K562 (cell line): ENCODE data around the gene NGRN. TPM values are rescaled to one million over a fixed set of nuclear protein-coding genes. Genes with fewer than 3 reads are reported as not detected.

Experiments
- ARNT ChIP-seq, 2 experiments: fragments of 450-650 bp; IDR thresholded peaks; 2 replicates each; pipeline ENCODE4 v1.6.1; 2016; ENCODE audit warnings: mild to moderate bottlenecking in 1 of 2
- BMI1 ChIP-seq: fragments of 150-350 bp; IDR thresholded peaks from 2 replicates; pipeline ENCODE4 v1.6.1; 2014; ENCODE audit warnings: low read length
- ESRRB ChIP-seq: fragments of 250-450 bp; sonication (Bioruptor Pico); IDR thresholded peaks from 2 replicates; pipeline ENCODE4 v1.5.0; 2020; ENCODE audit warnings: mild to moderate bottlenecking, moderate library complexity, borderline replicate concordance
- FOXA3 ChIP-seq, 2 experiments: fragments of 450-650 bp in 1 of 2; sonication (generic) in 1 of 2; formaldehyde crosslinking; IDR thresholded peaks in 1 of 2; conservative IDR thresholded peaks in 1 of 2; 2 replicates each; pipeline versions ENCODE4 v1.4.0 to v1.8.0; 2020 to 2022; ENCODE audit warnings: mild to moderate bottlenecking in 2 of 2, missing genetic modification reagents in 1 of 2
- GTF2A2 ChIP-seq: IDR thresholded peaks from 2 replicates; pipeline ENCODE4 v1.6.1; 2016; ENCODE audit warnings: mild to moderate bottlenecking, missing genetic modification characterization, missing compliant biosample characterization
- HCFC1 ChIP-seq: IDR thresholded peaks from 2 replicates; pipeline ENCODE4 v1.6.1; 2012; ENCODE audit warnings: low read depth, low read length, improper control_type of control experiment
- HDAC6 ChIP-seq: IDR thresholded peaks from 2 replicates; pipeline ENCODE4 v1.6.1; 2012; ENCODE audit warnings: low read depth, mild to moderate bottlenecking, control low read depth, inconsistent platforms, low read length, moderate library complexity
- HMG20B ChIP-seq: fragments of 250-450 bp; sonication (Bioruptor Pico); IDR thresholded peaks from 2 replicates; pipeline ENCODE4 v1.5.0; 2021; ENCODE audit warnings: mild to moderate bottlenecking
- JUN ChIP-seq, 2 experiments: sonication (generic) in 1 of 2; formaldehyde crosslinking in 1 of 2; IDR thresholded peaks; 2 replicates each; pipeline versions ENCODE4 v1.6.1 to v1.8.0; 2012 to 2022; ENCODE audit warnings: borderline replicate concordance in 2 of 2, mild to moderate bottlenecking in 2 of 2, improper control_type of control experiment in 1 of 2, low read depth in 1 of 2, low read length in 1 of 2, missing genetic modification reagents in 1 of 2
- LEF1 ChIP-seq: fragments of 450-650 bp; IDR thresholded peaks from 2 replicates; pipeline ENCODE4 v1.6.1; 2016; ENCODE audit warnings: mild to moderate bottlenecking
- RUNX1 ChIP-seq: sonication (generic); IDR thresholded peaks from 2 replicates; pipeline ENCODE4 v1.6.1; 2016; ENCODE audit warnings: antibody characterized with exemption, low read depth
- U2AF1 ChIP-seq: fragments of 200-400 bp; formaldehyde crosslinking; optimal IDR thresholded peaks from 2 replicates; pipeline ENCODE3; 2017; ENCODE audit warnings: mild to moderate bottlenecking, low read depth, low read length, moderate library complexity
- YY1 ChIP-seq, 3 experiments: IDR thresholded peaks; 2 replicates each; pipeline ENCODE4 v1.6.1; 2011; ENCODE audit warnings: low read length in 2 of 3, mild to moderate bottlenecking in 2 of 3, moderate library complexity in 2 of 3, borderline replicate concordance in 1 of 3, control low read depth in 1 of 3, low read depth in 1 of 3; ENCODE audit not compliant: insufficient read depth in 3 of 3, insufficient replicate concordance in 2 of 3, control insufficient read depth in 1 of 3, insufficient read length in 1 of 3; ENCODE audit errors: extremely low read depth in 1 of 3
- ZBED1 ChIP-seq: IDR thresholded peaks from 2 replicates; pipeline ENCODE4 v1.6.1; 2014
- ZNF146 ChIP-seq: IDR thresholded peaks from one replicate; pipeline ENCODE4 v1.6.1; 2018; ENCODE audit warnings: missing compliant biosample characterization; ENCODE audit not compliant: unreplicated experiment
- ZNF217 ChIP-seq: sonication (generic); formaldehyde crosslinking; IDR thresholded peaks from 2 replicates; pipeline ENCODE4 v1.8.0; 2022; ENCODE audit warnings: mild to moderate bottlenecking, missing genetic modification reagents
- ZNF431 ChIP-seq: sonication (generic); formaldehyde crosslinking; IDR thresholded peaks from 2 replicates; pipeline ENCODE4 v1.8.0; 2022; ENCODE audit warnings: mild to moderate bottlenecking, missing genetic modification reagents
- ZNF584 ChIP-seq: fragments of 200-800 bp; sonication (Bioruptor generic); IDR thresholded peaks from 2 replicates; pipeline ENCODE4 v1.6.1; 2016; ENCODE audit warnings: low read depth, mild to moderate bottlenecking, missing genetic modification characterization, missing compliant biosample characterization
- polyA plus RNA-seq, 8 experiments: library from polyadenylated mRNA; depleted of rRNA in 4 of 8; stranded (reverse) in 5 of 8; unstranded in 3 of 8; fragments of >200 nt; fragmentation: Nextera tagmentation in 2 of 8; fragmentation: Illumina TruSeq in 1 of 8; extraction: Ambion mirVana in 2 of 8; extraction: Trizol in 1 of 8; gene quantifications; 2 replicates each; pipeline versions ENCODE4 v1.2.1 to v1.2.3, GENCODE V29; 2011 to 2014; ENCODE audit warnings: inconsistent platforms in 1 of 8, missing spikeins in 1 of 8
- total RNA-seq, 7 experiments: library from RNA; depleted of rRNA in 6 of 7; stranded (reverse); fragments of >200 nt in 6 of 7; fragmentation: Illumina TruSeq in 2 of 7; extraction: Trizol in 2 of 7; gene quantifications; 2 replicates each; pipeline versions ENCODE4 v1.2.1 to v1.2.3, GENCODE V29; 2011 to 2021; ENCODE audit warnings: low replicate concordance in 1 of 7
- TF ChIP-seq, protein P1 (sequence below): fragments of 250-450 bp; sonication (Bioruptor Pico); IDR thresholded peaks from 2 replicates; pipeline ENCODE4 v1.4.0; 2020; ENCODE audit warnings: mild to moderate bottlenecking, moderate library complexity
- TF ChIP-seq, protein P2 (sequence below): fragments of 250-450 bp; sonication (Bioruptor Pico); IDR thresholded peaks from 2 replicates; pipeline ENCODE4 v1.5.0; 2022; ENCODE audit warnings: mild to moderate bottlenecking

Gene NGRN
- total and polyA plus RNA-seq, 9 of the 15 experiments (the other 6 are each of a cell fraction or from before 2014, with no cell fraction given) = 14.0 to 73.4 (median 60.0) TPM

DNA sequence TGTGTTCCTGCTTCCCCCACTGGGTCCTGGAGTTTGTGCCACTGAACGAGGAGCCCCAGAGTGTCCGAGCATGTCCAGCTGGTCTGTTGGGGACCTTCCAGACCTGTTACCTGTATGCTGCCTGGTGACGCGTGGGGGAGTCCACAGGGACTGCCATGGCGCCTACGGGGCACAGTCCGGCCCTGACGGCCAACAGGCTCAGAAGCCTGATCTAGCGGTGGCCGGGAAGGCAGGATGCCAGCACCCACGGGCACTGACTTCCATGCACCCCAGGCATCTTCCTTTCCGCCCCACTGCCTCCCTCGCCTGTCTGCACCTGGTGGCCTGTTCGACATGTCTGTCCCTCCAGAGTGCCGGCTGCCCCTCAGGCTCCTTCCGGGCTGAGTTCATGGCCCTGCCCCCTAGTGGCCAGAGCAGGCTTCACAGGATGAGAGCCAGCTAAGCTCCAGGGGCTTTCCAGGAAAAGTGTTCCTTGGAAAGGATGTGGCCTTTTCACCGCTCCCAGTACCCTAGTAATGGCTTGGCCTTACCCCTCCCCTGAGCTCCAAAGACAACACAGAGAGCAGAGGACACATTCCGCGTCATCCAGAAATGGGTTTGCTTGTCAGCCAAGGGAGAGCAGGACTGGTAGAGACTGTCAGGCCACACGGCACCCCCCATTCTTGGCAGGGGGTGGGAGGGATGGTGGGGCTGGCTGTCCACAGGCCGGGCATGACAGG lies 35.7 kb downstream of the NGRN start (continued):
- TF ChIP-seq ZNF431 (no peak), HMG20B (CRISPR knock-in tag) (no peak), BMI1 (no peak), HCFC1 (0 out of 2 replicates have a peak, but pooled peaks have one; percentile 15), ESRRB (CRISPR knock-in tag) (no peak), ZNF146 (no peak), RUNX1 (no peak), ZNF584 (CRISPR knock-in tag) (peak; percentile 34; the same call in 1 of the 2 replicates), YY1 (IDR thresholded peaks at IDR 0.05; ENCODE audit: borderline replicate concordance in 1 of 3, control insufficient read depth in 1 of 3, extremely low read depth in 1 of 3, insufficient read depth in 3 of 3, insufficient read length in 1 of 3, insufficient replicate concordance in 2 of 3, low read depth in 1 of 3, low read length in 2 of 3) (peak in 2 of 3 experiments; percentile 36 to 61), ZNF217 (no peak), ZBED1 (no peak), GTF2A2 (tag) (no peak), LEF1 (no peak), JUN (IDR thresholded peaks at IDR 0.05; ENCODE audit: borderline replicate concordance, low read depth, low read length) (no peak), JUN (CRISPR knock-in tag; IDR thresholded peaks at IDR 0.05; ENCODE audit: borderline replicate concordance) (peak; percentile 66; the same call in 1 of the 2 replicates), HDAC6 (no peak), U2AF1 (no peak), ARNT (IDR thresholded peaks at IDR 0.05) (no peak), FOXA3 (CRISPR knock-in tag; conservative IDR thresholded peaks at IDR 0.05 in 1 of 2, IDR thresholded peaks at IDR 0.05 in 1 of 2) (peak in 1 of 2 experiments; percentile 55; a peak in 1 of 4 replicates)
- TF ChIP-seq, protein P1, sequence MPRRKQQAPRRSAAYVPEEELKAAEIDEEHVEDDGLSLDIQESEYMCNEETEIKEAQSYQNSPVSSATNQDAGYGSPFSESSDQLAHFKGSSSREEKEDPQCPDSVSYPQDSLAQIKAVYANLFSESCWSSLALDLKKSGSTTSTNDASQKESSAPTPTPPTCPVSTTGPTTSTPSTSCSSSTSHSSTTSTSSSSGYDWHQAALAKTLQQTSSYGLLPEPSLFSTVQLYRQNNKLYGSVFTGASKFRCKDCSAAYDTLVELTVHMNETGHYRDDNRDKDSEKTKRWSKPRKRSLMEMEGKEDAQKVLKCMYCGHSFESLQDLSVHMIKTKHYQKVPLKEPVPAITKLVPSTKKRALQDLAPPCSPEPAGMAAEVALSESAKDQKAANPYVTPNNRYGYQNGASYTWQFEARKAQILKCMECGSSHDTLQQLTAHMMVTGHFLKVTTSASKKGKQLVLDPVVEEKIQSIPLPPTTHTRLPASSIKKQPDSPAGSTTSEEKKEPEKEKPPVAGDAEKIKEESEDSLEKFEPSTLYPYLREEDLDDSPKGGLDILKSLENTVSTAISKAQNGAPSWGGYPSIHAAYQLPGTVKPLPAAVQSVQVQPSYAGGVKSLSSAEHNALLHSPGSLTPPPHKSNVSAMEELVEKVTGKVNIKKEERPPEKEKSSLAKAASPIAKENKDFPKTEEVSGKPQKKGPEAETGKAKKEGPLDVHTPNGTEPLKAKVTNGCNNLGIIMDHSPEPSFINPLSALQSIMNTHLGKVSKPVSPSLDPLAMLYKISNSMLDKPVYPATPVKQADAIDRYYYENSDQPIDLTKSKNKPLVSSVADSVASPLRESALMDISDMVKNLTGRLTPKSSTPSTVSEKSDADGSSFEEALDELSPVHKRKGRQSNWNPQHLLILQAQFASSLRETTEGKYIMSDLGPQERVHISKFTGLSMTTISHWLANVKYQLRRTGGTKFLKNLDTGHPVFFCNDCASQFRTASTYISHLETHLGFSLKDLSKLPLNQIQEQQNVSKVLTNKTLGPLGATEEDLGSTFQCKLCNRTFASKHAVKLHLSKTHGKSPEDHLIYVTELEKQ (CRISPR knock-in tag) = no peak
- TF ChIP-seq, protein P2, sequence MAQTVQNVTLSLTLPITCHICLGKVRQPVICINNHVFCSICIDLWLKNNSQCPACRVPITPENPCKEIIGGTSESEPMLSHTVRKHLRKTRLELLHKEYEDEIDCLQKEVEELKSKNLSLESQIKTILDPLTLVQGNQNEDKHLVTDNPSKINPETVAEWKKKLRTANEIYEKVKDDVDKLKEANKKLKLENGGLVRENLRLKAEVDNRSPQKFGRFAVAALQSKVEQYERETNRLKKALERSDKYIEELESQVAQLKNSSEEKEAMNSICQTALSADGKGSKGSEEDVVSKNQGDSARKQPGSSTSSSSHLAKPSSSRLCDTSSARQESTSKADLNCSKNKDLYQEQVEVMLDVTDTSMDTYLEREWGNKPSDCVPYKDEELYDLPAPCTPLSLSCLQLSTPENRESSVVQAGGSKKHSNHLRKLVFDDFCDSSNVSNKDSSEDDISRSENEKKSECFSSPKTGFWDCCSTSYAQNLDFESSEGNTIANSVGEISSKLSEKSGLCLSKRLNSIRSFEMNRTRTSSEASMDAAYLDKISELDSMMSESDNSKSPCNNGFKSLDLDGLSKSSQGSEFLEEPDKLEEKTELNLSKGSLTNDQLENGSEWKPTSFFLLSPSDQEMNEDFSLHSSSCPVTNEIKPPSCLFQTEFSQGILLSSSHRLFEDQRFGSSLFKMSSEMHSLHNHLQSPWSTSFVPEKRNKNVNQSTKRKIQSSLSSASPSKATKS (CRISPR knock-in tag) = no peak
